Measurements from ENCODE around the gene SLC7A7.
"Not testable (repeated sequence)": the region's sequence is repeated elsewhere in the genome, so short reads cannot be mapped to it uniquely, and the experiment has no call there.

SLC7A7 gene

GRCh38 chr14:22819151-22819988 lies 4.1 kb upstream of the SLC7A7 start:
- Histone ChIP-seq H3K36me3 (ENCODE audit: control insufficient read depth, insufficient read depth, low read length) (no peaks in the 10 kb centered on the region), H3K9me3 (ENCODE audit: control insufficient read depth, low read length) (no peaks in the 10 kb centered on the region), H3K4me3 (ENCODE audit: extremely low read depth, insufficient read depth, low read length, poor library complexity, severe bottlenecking) (peak overlapping the region; percentile 25), H3K4me1 (ENCODE audit: control insufficient read depth, insufficient read depth, low read length, poor library complexity, severe bottlenecking) (peaks cover 64% of the 10 kb centered on the region), H3K27ac (ENCODE audit: low read depth, low read length, severe bottlenecking) (peak overlapping the region; percentile 95)
- 37 to 49% methylated on average over 7 to 8 of the region's 10 CpGs for WGBS, 2 experiments (ENCODE audit: insufficient coverage in 2 of 2)

GRCh38 chr14:22814373-22814772 lies 862 bp downstream of the SLC7A7 start:
- no peaks in the 10 kb centered on the region for H3K9me3 ChIP-seq (ENCODE audit: control insufficient read depth, low read length)
- WGBS, 2 experiments (ENCODE audit: insufficient coverage in 2 of 2) = 92 to 98% methylated on average over 4 to 7 of the region's 7 CpGs
- H3K36me3 ChIP-seq (ENCODE audit: control insufficient read depth, insufficient read depth, low read length) = peaks cover 3% of the 10 kb centered on the region
- no peak overlapping the region for H3K4me3 ChIP-seq (ENCODE audit: extremely low read depth, insufficient read depth, low read length, poor library complexity, severe bottlenecking)
- H3K27ac ChIP-seq (ENCODE audit: low read depth, low read length, severe bottlenecking) = no peak overlapping the region
- H3K4me1 ChIP-seq (ENCODE audit: control insufficient read depth, insufficient read depth, low read length, poor library complexity, severe bottlenecking) = peaks cover 32% of the 10 kb centered on the region

GRCh38 chr14:22813145-22813544 lies 2.1 kb downstream of the SLC7A7 start:
- H3K4me1 ChIP-seq (ENCODE audit: control insufficient read depth, insufficient read depth, low read length, poor library complexity, severe bottlenecking) = peaks cover 26% of the 10 kb centered on the region
- H3K36me3 ChIP-seq (ENCODE audit: control insufficient read depth, insufficient read depth, low read length) = peaks cover 3% of the 10 kb centered on the region
- no peak overlapping the region for H3K4me3 ChIP-seq (ENCODE audit: extremely low read depth, insufficient read depth, low read length, poor library complexity, severe bottlenecking)
- H3K27ac ChIP-seq (ENCODE audit: low read depth, low read length, severe bottlenecking) = no peak overlapping the region
- no peaks in the 10 kb centered on the region for H3K9me3 ChIP-seq (ENCODE audit: control insufficient read depth, low read length)
- 59 to 70% methylated on average over 6 to 7 of the region's 9 CpGs for WGBS, 2 experiments (ENCODE audit: insufficient coverage in 2 of 2)

GRCh38 chr14:22812744-22813143 lies 2.5 kb downstream of the SLC7A7 start:
- H3K27ac ChIP-seq (ENCODE audit: low read depth, low read length, severe bottlenecking) = no peak overlapping the region
- H3K36me3 ChIP-seq (ENCODE audit: control insufficient read depth, insufficient read depth, low read length) = peaks cover 3% of the 10 kb centered on the region
- peaks cover 24% of the 10 kb centered on the region for H3K4me1 ChIP-seq (ENCODE audit: control insufficient read depth, insufficient read depth, low read length, poor library complexity, severe bottlenecking)
- H3K4me3 ChIP-seq (ENCODE audit: extremely low read depth, insufficient read depth, low read length, poor library complexity, severe bottlenecking) = no peak overlapping the region
- H3K9me3 ChIP-seq (ENCODE audit: control insufficient read depth, low read length) = no peaks in the 10 kb centered on the region
- 85 to 92% methylated on average over 1 to 4 of the region's 4 CpGs for WGBS, 2 experiments (ENCODE audit: insufficient coverage in 2 of 2)

GRCh38 chr14:22811722-22812121 lies 3.5 kb downstream of the SLC7A7 start:
- WGBS, 2 experiments (ENCODE audit: insufficient coverage in 2 of 2) = 83 to 100% methylated on average over 1 of the region's 2 CpGs

GRCh38 chr14:22808388-22809209 lies 6.6 kb downstream of the SLC7A7 start:
- no peaks in the 10 kb centered on the region for H3K9me3 ChIP-seq (ENCODE audit: control insufficient read depth, low read length)
- no peak overlapping the region for H3K4me3 ChIP-seq (ENCODE audit: extremely low read depth, insufficient read depth, low read length, poor library complexity, severe bottlenecking)
- WGBS, 2 experiments (ENCODE audit: insufficient coverage in 2 of 2) = 67 to 68% methylated on average over 3 to 4 of the region's 5 CpGs

More at GRCh38 chr14:22811722-22812121, 3.5 kb downstream of the SLC7A7 start:
- no peak overlapping the region for H3K27ac ChIP-seq (ENCODE audit: low read depth, low read length, severe bottlenecking)
- H3K36me3 ChIP-seq (ENCODE audit: control insufficient read depth, insufficient read depth, low read length) = peaks cover 3% of the 10 kb centered on the region
- peaks cover 25% of the 10 kb centered on the region for H3K4me1 ChIP-seq (ENCODE audit: control insufficient read depth, insufficient read depth, low read length, poor library complexity, severe bottlenecking)
- no peak overlapping the region for H3K4me3 ChIP-seq (ENCODE audit: extremely low read depth, insufficient read depth, low read length, poor library complexity, severe bottlenecking)
- H3K9me3 ChIP-seq (ENCODE audit: control insufficient read depth, low read length) = no peaks in the 10 kb centered on the region

GRCh38 chr14:22807432-22808087 lies 7.7 kb downstream of the SLC7A7 start:
- Histone ChIP-seq H3K4me1 (ENCODE audit: control insufficient read depth, insufficient read depth, low read length, poor library complexity, severe bottlenecking) (peaks cover 5% of the 10 kb centered on the region), H3K9me3 (ENCODE audit: control insufficient read depth, low read length) (no peaks in the 10 kb centered on the region), H3K27ac (ENCODE audit: low read depth, low read length, severe bottlenecking) (no peak overlapping the region), H3K4me3 (ENCODE audit: extremely low read depth, insufficient read depth, low read length, poor library complexity, severe bottlenecking) (no peak overlapping the region), H3K36me3 (ENCODE audit: control insufficient read depth, insufficient read depth, low read length) (peaks cover 3% of the 10 kb centered on the region)
- WGBS, 2 experiments (ENCODE audit: insufficient coverage in 2 of 2) = 87% methylated on average over 10 to 11 of the region's 13 CpGs

More at GRCh38 chr14:22808388-22809209, 6.6 kb downstream of the SLC7A7 start:
- Histone ChIP-seq H3K27ac (ENCODE audit: low read depth, low read length, severe bottlenecking) (no peak overlapping the region), H3K4me1 (ENCODE audit: control insufficient read depth, insufficient read depth, low read length, poor library complexity, severe bottlenecking) (peaks cover 5% of the 10 kb centered on the region), H3K36me3 (ENCODE audit: control insufficient read depth, insufficient read depth, low read length) (peaks cover 3% of the 10 kb centered on the region)

GRCh38 chr14:22805235-22805634 lies 10.0 kb downstream of the SLC7A7 start:
- not testable (repeated sequence) for H3K36me3 ChIP-seq (ENCODE audit: control insufficient read depth, insufficient read depth, low read length); H3K4me3 ChIP-seq (ENCODE audit: extremely low read depth, insufficient read depth, low read length, poor library complexity, severe bottlenecking); H3K9me3 ChIP-seq (ENCODE audit: control insufficient read depth, low read length); H3K27ac ChIP-seq (ENCODE audit: low read depth, low read length, severe bottlenecking); H3K4me1 ChIP-seq (ENCODE audit: control insufficient read depth, insufficient read depth, low read length, poor library complexity, severe bottlenecking)
- 86 to 92% methylated on average over 3 of the region's 4 CpGs for WGBS, 2 experiments (ENCODE audit: insufficient coverage in 2 of 2)

- H3K9me3 ChIP-seq (ENCODE audit: control insufficient read depth, low read length) = no peaks in the 10 kb centered on the region
- WGBS, 2 experiments (ENCODE audit: insufficient coverage in 2 of 2) = 86 to 91% methylated on average over 3 of the region's 3 CpGs
- H3K27ac ChIP-seq (ENCODE audit: low read depth, low read length, severe bottlenecking) = no peak overlapping the region
- H3K36me3 ChIP-seq (ENCODE audit: control insufficient read depth, insufficient read depth, low read length) = no peaks in the 10 kb centered on the region
- peaks cover 5% of the 10 kb centered on the region for H3K4me1 ChIP-seq (ENCODE audit: control insufficient read depth, insufficient read depth, low read length, poor library complexity, severe bottlenecking)
- no peak overlapping the region for H3K4me3 ChIP-seq (ENCODE audit: extremely low read depth, insufficient read depth, low read length, poor library complexity, severe bottlenecking)
These were observed 11.6 kb downstream of the SLC7A7 start for GRCh38 chr14:22803687-22803974.

- H3K4me1 ChIP-seq (ENCODE audit: control insufficient read depth, insufficient read depth, low read length, poor library complexity, severe bottlenecking) = peaks cover 5% of the 10 kb centered on the region
- 86 to 89% methylated on average over 11 of the region's 12 CpGs for WGBS, 2 experiments (ENCODE audit: insufficient coverage in 2 of 2)
- H3K4me3 ChIP-seq (ENCODE audit: extremely low read depth, insufficient read depth, low read length, poor library complexity, severe bottlenecking) = no peak overlapping the region
- H3K27ac ChIP-seq (ENCODE audit: low read depth, low read length, severe bottlenecking) = no peak overlapping the region
- no peaks in the 10 kb centered on the region for H3K36me3 ChIP-seq (ENCODE audit: control insufficient read depth, insufficient read depth, low read length)
- H3K9me3 ChIP-seq (ENCODE audit: control insufficient read depth, low read length) = no peaks in the 10 kb centered on the region
These were observed 12.2 kb downstream of the SLC7A7 start for GRCh38 chr14:22802860-22803686.

Data from mesodermal cell (in vitro differentiated cells).